ENCODE measurements around the gene CDK5R2.

- TF ChIP-seq CTCF (IDR thresholded peaks at IDR 0.05) = no peak
- TF ChIP-seq EZH2 (IDR thresholded peaks at IDR 0.05) = no peak
Observed at GRCh38 chr2:218975060-218975777, 15.8 kb downstream of the CDK5R2 start.

Measured in neural progenitor cell (in vitro differentiated cells).